ENCODE measurements around the gene SLC7A8.

- no peak for TF ChIP-seq POLR2A (IDR thresholded peaks at IDR 0.05)
- no peak for TF ChIP-seq CTCF (IDR thresholded peaks at IDR 0.05)
Measured at GRCh38 chr14:23103581-23103980, 79.9 kb downstream of the SLC7A8 start.

All from thyroid gland (tissue), 4 donors.